Measurements from ENCODE around the gene GPR3.
"Not testable (repeated sequence)": the region's sequence is repeated elsewhere in the genome, so short reads cannot be mapped to it uniquely, and the experiment has no call there.

The GPR3 gene

GRCh38 chr1:27430903-27431600 lies 38.6 kb downstream of the GPR3 start:
- no peak overlapping the region for H2AFZ ChIP-seq (ENCODE audit: low read depth, low read length, severe bottlenecking)
- H3K9me2 ChIP-seq (replicated peaks; ENCODE audit: insufficient read depth, low read length): no peaks in the 10 kb centered on the region
- H3K27me3 ChIP-seq (ENCODE audit: low read length): no peaks in the 10 kb centered on the region
- H3K27ac ChIP-seq (ENCODE audit: low read depth, low read length): peak overlapping the region; percentile 32; the same call in 1 of the 2 replicates
- peaks cover 3% of the 10 kb centered on the region; the same call in 1 of the 2 replicates for H4K20me1 ChIP-seq (ENCODE audit: low read depth, low read length)
- peak overlapping the region; percentile 0; the same call in 1 of the 2 replicates for H3K9ac ChIP-seq (ENCODE audit: low read length)
- peaks cover 9% of the 10 kb centered on the region; the same call in 1 of the 2 replicates for H3F3A ChIP-seq (ENCODE audit: insufficient read depth)
- peaks cover 5% of the 10 kb centered on the region for H3K36me3 ChIP-seq (ENCODE audit: low read length)
- H3K4me2 ChIP-seq (ENCODE audit: low read depth, low read length, poor library complexity, severe bottlenecking): peak overlapping the region; percentile 19
- peaks cover 72% of the 10 kb centered on the region for H3K79me2 ChIP-seq (ENCODE audit: insufficient read depth, low read length)
- no peak for TF ChIP-seq CTCF (IDR thresholded peaks at IDR 0.05; ENCODE audit: insufficient read depth, low read length, poor library complexity, severe bottlenecking)
- no peak overlapping the region for H3K4me3 ChIP-seq (ENCODE audit: insufficient read depth, low read length, poor library complexity, severe bottlenecking)
- H3K9me3 ChIP-seq (ENCODE audit: insufficient read depth, low read length): no peaks in the 10 kb centered on the region

- peak overlapping the region; percentile 21; the same call in 1 of the 2 replicates for H3K27ac ChIP-seq (ENCODE audit: low read depth, low read length)
- peaks cover 3% of the 10 kb centered on the region; the same call in 1 of the 2 replicates for H4K20me1 ChIP-seq (ENCODE audit: low read depth, low read length)
- no peak overlapping the region for H3K4me3 ChIP-seq (ENCODE audit: insufficient read depth, low read length, poor library complexity, severe bottlenecking)
- TF ChIP-seq EZH2phosphoT487 (conservative IDR thresholded peaks at IDR 0.05; ENCODE audit: low read length): no peak
- TF ChIP-seq CTCF (IDR thresholded peaks at IDR 0.05; ENCODE audit: insufficient read depth, low read length, poor library complexity, severe bottlenecking): no peak
- no peaks in the 10 kb centered on the region for H3K27me3 ChIP-seq (ENCODE audit: low read length)
- H3K9ac ChIP-seq (ENCODE audit: low read length): peak overlapping the region; percentile 0; the same call in 1 of the 2 replicates
- H3F3A ChIP-seq (ENCODE audit: insufficient read depth): peaks cover 13% of the 10 kb centered on the region; the same call in 1 of the 2 replicates
- H3K36me3 ChIP-seq (ENCODE audit: low read length): 0 out of 2 replicates have a peak, but pooled peaks cover 4% of the 10 kb centered on the region
- H3K79me2 ChIP-seq (ENCODE audit: insufficient read depth, low read length): peaks cover 75% of the 10 kb centered on the region
- H3K9me2 ChIP-seq (replicated peaks; ENCODE audit: insufficient read depth, low read length): no peaks in the 10 kb centered on the region
- H3K9me3 ChIP-seq (ENCODE audit: insufficient read depth, low read length): no peaks in the 10 kb centered on the region
- H2AFZ ChIP-seq (ENCODE audit: low read depth, low read length, severe bottlenecking): no peak overlapping the region
- H3K4me2 ChIP-seq (ENCODE audit: low read depth, low read length, poor library complexity, severe bottlenecking): peak overlapping the region; percentile 19
These were observed 39.1 kb downstream of the GPR3 start for GRCh38 chr1:27431601-27431940.

- H3K4me3 ChIP-seq (ENCODE audit: insufficient read depth, low read length, poor library complexity, severe bottlenecking); H3K4me2 ChIP-seq (ENCODE audit: low read depth, low read length, poor library complexity, severe bottlenecking); H3K36me3 ChIP-seq (ENCODE audit: low read length); H3K9me3 ChIP-seq (ENCODE audit: insufficient read depth, low read length); H2AFZ ChIP-seq (ENCODE audit: low read depth, low read length, severe bottlenecking); H4K20me1 ChIP-seq (ENCODE audit: low read depth, low read length); H3K9me2 ChIP-seq (replicated peaks; ENCODE audit: insufficient read depth, low read length); H3K27ac ChIP-seq (ENCODE audit: low read depth, low read length); H3K9ac ChIP-seq (ENCODE audit: low read length); H3K27me3 ChIP-seq (ENCODE audit: low read length): not testable (repeated sequence)
- peaks cover 18% of the 10 kb centered on the region; the same call in 1 of the 2 replicates for H3F3A ChIP-seq (ENCODE audit: insufficient read depth)
- peaks cover 86% of the 10 kb centered on the region for H3K79me2 ChIP-seq (ENCODE audit: insufficient read depth, low read length)
These were observed 40.3 kb downstream of the GPR3 start for GRCh38 chr1:27432725-27433124.

GRCh38 chr1:27433706-27434105 lies 41.3 kb downstream of the GPR3 start:
- TF ChIP-seq CTCF (IDR thresholded peaks at IDR 0.05; ENCODE audit: insufficient read depth, low read length, poor library complexity, severe bottlenecking) (no peak), EZH2phosphoT487 (conservative IDR thresholded peaks at IDR 0.05; ENCODE audit: low read length) (no peak)
- H3K27ac ChIP-seq (ENCODE audit: low read depth, low read length): no peak overlapping the region
- H3K4me2 ChIP-seq (ENCODE audit: low read depth, low read length, poor library complexity, severe bottlenecking): no peak overlapping the region

More at GRCh38 chr1:27433706-27434105, 41.3 kb downstream of the GPR3 start:
- H3K9me3 ChIP-seq (ENCODE audit: insufficient read depth, low read length): no peaks in the 10 kb centered on the region
- no peak overlapping the region for H3K4me3 ChIP-seq (ENCODE audit: insufficient read depth, low read length, poor library complexity, severe bottlenecking)
- H3K27me3 ChIP-seq (ENCODE audit: low read length): no peaks in the 10 kb centered on the region
- H3K9ac ChIP-seq (ENCODE audit: low read length): no peak overlapping the region
- no peak overlapping the region for H2AFZ ChIP-seq (ENCODE audit: low read depth, low read length, severe bottlenecking)
- peaks cover 28% of the 10 kb centered on the region for H3F3A ChIP-seq (ENCODE audit: insufficient read depth)
- H3K36me3 ChIP-seq (ENCODE audit: low read length): no peaks in the 10 kb centered on the region
- peaks cover 8% of the 10 kb centered on the region; the same call in 1 of the 2 replicates for H4K20me1 ChIP-seq (ENCODE audit: low read depth, low read length)
- H3K9me2 ChIP-seq (replicated peaks; ENCODE audit: insufficient read depth, low read length): no peaks in the 10 kb centered on the region
- peaks cover 96% of the 10 kb centered on the region for H3K79me2 ChIP-seq (ENCODE audit: insufficient read depth, low read length)

Measured in SU-DHL-6 (cell line).